ENCODE measurements around the gene CCDC7. TPM values are rescaled to one million over a fixed set of nuclear protein-coding genes. Genes with fewer than 3 reads are reported as not detected.
"Not testable (repeated sequence)": the region's sequence is repeated elsewhere in the genome, so short reads cannot be mapped to it uniquely, and the experiment has no call there.

CCDC7 gene
- polyA plus RNA-seq, 1 experiment = 1.9 TPM

- TF ChIP-seq CTCF (IDR thresholded peaks at IDR 0.05; ENCODE audit: low read depth, low read length) = no peak
- Histone ChIP-seq H3K27ac (ENCODE audit: low read depth, low read length) (no peak overlapping the region), H3K4me3 (ENCODE audit: low read depth, low read length) (no peak overlapping the region), H3K27me3 (ENCODE audit: control insufficient read depth, insufficient read depth, low read length) (no peaks in the 10 kb centered on the region), H3K9me3 (ENCODE audit: control insufficient read depth, insufficient read depth, low read length) (peaks cover 18% of the 10 kb centered on the region)
- CTCF ChIA-PET = no interaction called here
- POLR2A ChIA-PET = no interaction called here
- DNase-seq (ENCODE audit: low read depth, low spot score) = no peak
Measured at GRCh38 chr10:32501906-32502305, 56.0 kb downstream of the CCDC7 start.

- DNase-seq (ENCODE audit: low read depth, low spot score); CTCF ChIA-PET; POLR2A ChIA-PET; H3K4me3 ChIP-seq (ENCODE audit: low read depth, low read length); H3K27me3 ChIP-seq (ENCODE audit: control insufficient read depth, insufficient read depth, low read length); H3K27ac ChIP-seq (ENCODE audit: low read depth, low read length): not testable (repeated sequence)
- H3K9me3 ChIP-seq (ENCODE audit: control insufficient read depth, insufficient read depth, low read length) = peaks cover 12% of the 10 kb centered on the region
Measured at GRCh38 chr10:32505762-32506420, 60.0 kb downstream of the CCDC7 start.

- H3K27me3 ChIP-seq (ENCODE audit: control insufficient read depth, insufficient read depth, low read length) = no peaks in the 10 kb centered on the region
- H3K9me3 ChIP-seq (ENCODE audit: control insufficient read depth, insufficient read depth, low read length) = peaks cover 1% of the 10 kb centered on the region; the same call in 1 of the 2 replicates
- TF ChIP-seq CTCF (IDR thresholded peaks at IDR 0.05; ENCODE audit: low read depth, low read length) = no peak
- no peak for DNase-seq (ENCODE audit: low read depth, low spot score)
- no peak overlapping the region for H3K4me3 ChIP-seq (ENCODE audit: low read depth, low read length)
- ChIA-PET POLR2A (no interaction called here), CTCF (no interaction called here)
- H3K27ac ChIP-seq (ENCODE audit: low read depth, low read length) = no peak overlapping the region
Measured at GRCh38 chr10:32511599-32511998, 65.7 kb downstream of the CCDC7 start.

- POLR2A ChIA-PET = no interaction called here
- CTCF ChIA-PET = no interaction called here
- H3K9me3 ChIP-seq (ENCODE audit: control insufficient read depth, insufficient read depth, low read length) = no peaks in the 10 kb centered on the region
- no peak overlapping the region for H3K4me3 ChIP-seq (ENCODE audit: low read depth, low read length)
- no peak for TF ChIP-seq CTCF (IDR thresholded peaks at IDR 0.05; ENCODE audit: low read depth, low read length)
- no peak overlapping the region for H3K27ac ChIP-seq (ENCODE audit: low read depth, low read length)
- DNase-seq (ENCODE audit: low read depth, low spot score) = no peak
- no peaks in the 10 kb centered on the region for H3K27me3 ChIP-seq (ENCODE audit: control insufficient read depth, insufficient read depth, low read length)
Measured at GRCh38 chr10:32516567-32517495, 70.9 kb downstream of the CCDC7 start.

GRCh38 chr10:32530231-32530630 lies 84.3 kb downstream of the CCDC7 start:
- CTCF ChIA-PET = no interaction called here
- H3K4me3 ChIP-seq (ENCODE audit: low read depth, low read length) = no peak overlapping the region
- no peak overlapping the region for H3K27ac ChIP-seq (ENCODE audit: low read depth, low read length)
- DNase-seq (ENCODE audit: low read depth, low spot score) = no peak
- no peaks in the 10 kb centered on the region for H3K27me3 ChIP-seq (ENCODE audit: control insufficient read depth, insufficient read depth, low read length)
- POLR2A ChIA-PET = no interaction called here
- no peak for TF ChIP-seq CTCF (IDR thresholded peaks at IDR 0.05; ENCODE audit: low read depth, low read length)
- no peaks in the 10 kb centered on the region for H3K9me3 ChIP-seq (ENCODE audit: control insufficient read depth, insufficient read depth, low read length)
